SU-DHL-6 (cell line): Measurements from ENCODE around the gene AP3D1.
A peak's percentile ranks its signal among the peaks of the same experiment; 100 is the strongest.

Source experiments
- H2AFZ ChIP-seq: fragments of 200-600 bp; sonication (generic); 2 replicates; pipeline ENCODE4 v1.6.1; 2014; ENCODE audit warnings: low read depth, mild to moderate bottlenecking, moderate library complexity, mixed read lengths, antibody characterized with exemption, low read length; ENCODE audit not compliant: severe bottlenecking
- H3F3A ChIP-seq: fragments of 200-600 bp; shearing (Covaris generic); 2 replicates; pipeline ENCODE4 v1.6.0; 2016; ENCODE audit warnings: antibody characterized with exemption, mild to moderate bottlenecking; ENCODE audit not compliant: insufficient read depth
- H3K27ac ChIP-seq: fragments of 200-600 bp; sonication (generic); 2 replicates; pipeline ENCODE4 v1.5.1; 2016; ENCODE audit warnings: low read depth, mild to moderate bottlenecking, low read length, moderate library complexity, mixed read lengths
- H3K27me3 ChIP-seq: fragments of 200-600 bp; sonication (generic), shearing (Covaris generic); 2 replicates; pipeline ENCODE4 v1.6.0; 2014; ENCODE audit warnings: mild to moderate bottlenecking, low read length
- H3K36me3 ChIP-seq: fragments of 200-600 bp; sonication (generic); 2 replicates; pipeline ENCODE4 v1.6.1; 2014; ENCODE audit warnings: mild to moderate bottlenecking, low read length, mixed read lengths
- H3K4me2 ChIP-seq: fragments of 300-600, 200-600 bp; shearing (Covaris generic), sonication (generic); 2 replicates; pipeline ENCODE4 v1.6.0; 2014; ENCODE audit warnings: low read length, low read depth, mild to moderate bottlenecking; ENCODE audit not compliant: poor library complexity, severe bottlenecking
- H3K4me3 ChIP-seq: fragments of 200-600 bp; sonication (generic); 2 replicates; pipeline ENCODE4 v1.5.1; 2014; ENCODE audit warnings: antibody characterized with exemption, low read length, mild to moderate bottlenecking, mixed read lengths; ENCODE audit not compliant: insufficient read depth, poor library complexity, severe bottlenecking
- H3K79me2 ChIP-seq: fragments of 200-600 bp; sonication (generic); 2 replicates; pipeline ENCODE4 v1.6.1; 2014; ENCODE audit warnings: mild to moderate bottlenecking, low read length, moderate library complexity; ENCODE audit not compliant: insufficient read depth
- H3K9ac ChIP-seq: fragments of 200-600 bp; sonication (generic); 2 replicates; pipeline ENCODE4 v1.7.0; 2014; ENCODE audit warnings: mild to moderate bottlenecking, low read length
- H3K9me2 ChIP-seq: fragments of 200-600 bp; sonication (generic); replicated peaks from 2 replicates; pipeline ENCODE4 v1.6.1; 2014; ENCODE audit warnings: low read length; ENCODE audit not compliant: insufficient read depth
- H3K9me3 ChIP-seq: fragments of 200-600 bp; sonication (generic); 2 replicates; pipeline ENCODE4 v1.6.1; 2014; ENCODE audit warnings: low read length, mixed read lengths; ENCODE audit not compliant: insufficient read depth
- H4K20me1 ChIP-seq: fragments of 200-600 bp; sonication (generic); 2 replicates; pipeline ENCODE4 v1.6.1; 2014; ENCODE audit warnings: low read depth, mild to moderate bottlenecking, antibody characterized with exemption, low read length, moderate library complexity, mixed read lengths
- EZH2phosphoT487 ChIP-seq: fragments of 200-600 bp; sonication (generic), shearing (Covaris generic); conservative IDR thresholded peaks from 2 replicates; pipeline ENCODE4 v1.6.1; 2018; ENCODE audit warnings: mild to moderate bottlenecking, antibody characterized with exemption, low read length, moderate library complexity, mixed read lengths
- TF ChIP-seq, protein P1 (sequence below): fragments of 200-600 bp; sonication (generic); IDR thresholded peaks from one replicate; pipeline ENCODE4 v1.5.1; 2017; ENCODE audit warnings: antibody characterized with exemption, mild to moderate bottlenecking, low read length, moderate library complexity; ENCODE audit not compliant: insufficient read depth, poor library complexity, severe bottlenecking

Gene AP3D1

DNA sequence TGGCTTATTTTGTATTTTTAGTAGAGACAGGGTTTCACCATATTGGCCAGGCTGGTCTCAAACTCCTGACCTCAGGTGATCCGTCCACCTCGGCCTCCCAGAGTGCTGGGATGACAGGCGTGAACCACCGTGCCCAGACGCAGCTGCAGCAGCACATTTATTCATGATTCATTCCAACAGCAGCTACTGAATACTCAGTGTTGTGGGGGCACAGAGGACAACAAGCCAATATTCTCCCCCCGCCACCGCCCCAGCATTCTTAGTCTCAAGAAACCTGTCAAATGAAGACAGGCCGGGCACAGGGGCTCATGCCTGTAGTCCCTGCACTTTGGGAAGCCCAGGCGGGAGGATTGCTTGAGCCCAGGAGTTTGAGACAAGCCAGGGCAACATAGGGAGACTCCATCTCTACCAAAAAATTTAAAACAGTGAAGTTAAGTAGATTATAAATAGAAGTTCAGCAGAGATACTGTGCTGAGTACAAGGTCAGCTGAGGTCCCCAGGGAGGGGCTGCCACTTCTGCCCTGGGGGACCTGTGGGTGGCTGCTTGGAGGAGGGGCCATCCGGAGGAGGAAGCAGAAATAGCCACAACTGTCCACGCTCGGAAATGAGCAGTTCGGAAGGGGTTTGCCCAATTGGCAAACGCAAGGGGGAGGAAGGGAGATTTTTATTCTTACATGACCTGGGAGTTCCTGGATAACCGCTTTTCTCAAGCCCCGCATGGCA, 16.7 kb upstream of the AP3D1 start:
- Histone ChIP-seq H3K79me2 (peaks cover 86% of the 10 kb centered on the region), H3K27me3 (no peaks in the 10 kb centered on the region), H3K36me3 (no peaks in the 10 kb centered on the region), H3K4me2 (peak overlapping the region; percentile 66), H2AFZ (no peak overlapping the region), H4K20me1 (peaks cover 21% of the 10 kb centered on the region; the same call in 1 of the 2 replicates), H3K9me3 (no peaks in the 10 kb centered on the region), H3K27ac (peak overlapping the region; percentile 78), H3K9ac (peak overlapping the region; percentile 30; the same call in 1 of the 2 replicates), H3K9me2 (no peaks in the 10 kb centered on the region), H3K4me3 (peak overlapping the region; percentile 3), H3F3A (peaks cover 10% of the 10 kb centered on the region)
- TF ChIP-seq EZH2phosphoT487: no peak

DNA sequence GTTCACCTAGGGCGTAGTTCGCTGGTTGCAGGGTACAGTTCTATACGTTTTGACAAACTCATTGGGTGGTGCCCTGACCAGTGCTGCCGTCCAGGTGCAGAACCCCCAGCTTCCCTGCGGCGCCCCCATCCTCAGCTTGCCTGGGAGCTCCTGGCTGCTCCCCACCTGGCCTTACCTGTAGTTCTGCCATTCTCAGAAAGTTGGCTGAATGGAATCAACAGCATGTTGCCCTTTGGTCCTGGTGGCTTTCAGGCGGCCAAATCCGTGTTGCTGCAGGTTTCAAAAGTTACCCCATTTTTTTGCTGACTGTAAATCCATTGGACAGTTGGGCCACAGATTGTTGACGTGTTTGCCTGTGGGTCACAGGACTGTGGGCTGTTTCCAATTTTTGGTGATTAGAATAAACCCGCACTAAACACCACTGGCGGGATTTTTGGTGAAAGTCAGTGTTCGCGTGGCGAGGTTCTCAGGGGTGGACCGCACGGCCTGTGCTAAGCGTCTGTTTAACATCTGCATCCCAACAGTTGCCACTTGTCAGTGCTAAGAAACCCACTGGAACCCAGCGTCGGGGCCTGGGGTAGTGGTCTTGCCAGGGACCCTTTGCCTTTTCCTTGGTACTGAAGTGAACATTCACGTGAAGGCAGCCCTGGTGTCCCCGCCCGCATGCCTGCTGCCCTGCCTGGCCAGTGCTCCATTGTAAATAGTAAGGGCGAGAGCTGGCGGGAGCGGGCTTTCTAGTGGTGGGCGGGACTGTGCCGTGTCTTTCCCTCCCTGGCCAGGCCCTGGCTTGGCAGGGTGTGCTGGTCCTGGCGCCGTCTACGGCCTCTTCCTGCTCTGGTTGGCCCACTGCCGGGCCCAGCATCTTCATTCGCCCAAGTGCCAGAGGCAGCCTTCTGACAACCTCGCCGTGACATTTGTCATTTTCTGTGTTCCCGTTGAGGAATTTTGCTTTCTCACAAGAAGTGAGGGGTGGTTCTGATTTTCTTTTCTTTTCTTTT, 15.7 kb upstream of the AP3D1 start:
- peak overlapping the region; percentile 66 for H3K4me2 ChIP-seq
- H3K9ac ChIP-seq: peak overlapping the region; percentile 30; the same call in 1 of the 2 replicates
- no peaks in the 10 kb centered on the region for H3K9me3 ChIP-seq
- peaks cover 10% of the 10 kb centered on the region for H3F3A ChIP-seq
- H3K36me3 ChIP-seq: no peaks in the 10 kb centered on the region
- no peak overlapping the region for H3K4me3 ChIP-seq
- H3K79me2 ChIP-seq: peaks cover 76% of the 10 kb centered on the region
- H3K9me2 ChIP-seq: no peaks in the 10 kb centered on the region
- H2AFZ ChIP-seq: no peak overlapping the region
- H4K20me1 ChIP-seq: peaks cover 21% of the 10 kb centered on the region; the same call in 1 of the 2 replicates
- no peak for TF ChIP-seq EZH2phosphoT487
- TF ChIP-seq, protein P1, sequence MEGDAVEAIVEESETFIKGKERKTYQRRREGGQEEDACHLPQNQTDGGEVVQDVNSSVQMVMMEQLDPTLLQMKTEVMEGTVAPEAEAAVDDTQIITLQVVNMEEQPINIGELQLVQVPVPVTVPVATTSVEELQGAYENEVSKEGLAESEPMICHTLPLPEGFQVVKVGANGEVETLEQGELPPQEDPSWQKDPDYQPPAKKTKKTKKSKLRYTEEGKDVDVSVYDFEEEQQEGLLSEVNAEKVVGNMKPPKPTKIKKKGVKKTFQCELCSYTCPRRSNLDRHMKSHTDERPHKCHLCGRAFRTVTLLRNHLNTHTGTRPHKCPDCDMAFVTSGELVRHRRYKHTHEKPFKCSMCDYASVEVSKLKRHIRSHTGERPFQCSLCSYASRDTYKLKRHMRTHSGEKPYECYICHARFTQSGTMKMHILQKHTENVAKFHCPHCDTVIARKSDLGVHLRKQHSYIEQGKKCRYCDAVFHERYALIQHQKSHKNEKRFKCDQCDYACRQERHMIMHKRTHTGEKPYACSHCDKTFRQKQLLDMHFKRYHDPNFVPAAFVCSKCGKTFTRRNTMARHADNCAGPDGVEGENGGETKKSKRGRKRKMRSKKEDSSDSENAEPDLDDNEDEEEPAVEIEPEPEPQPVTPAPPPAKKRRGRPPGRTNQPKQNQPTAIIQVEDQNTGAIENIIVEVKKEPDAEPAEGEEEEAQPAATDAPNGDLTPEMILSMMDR: no peak
- no peaks in the 10 kb centered on the region for H3K27me3 ChIP-seq
- peak overlapping the region; percentile 78 for H3K27ac ChIP-seq

- Histone ChIP-seq H3K4me3 (peak overlapping the region; percentile 86), H3K9me2 (no peaks in the 10 kb centered on the region), H3F3A (peaks cover 6% of the 10 kb centered on the region), H2AFZ (peak overlapping the region; percentile 71), H3K79me2 (peaks cover 49% of the 10 kb centered on the region), H3K9ac (peak overlapping the region; percentile 82), H3K27me3 (no peaks in the 10 kb centered on the region), H3K4me2 (peak overlapping the region; percentile 66), H3K27ac (peak overlapping the region; percentile 82), H3K9me3 (no peaks in the 10 kb centered on the region), H3K36me3 (no peaks in the 10 kb centered on the region), H4K20me1 (peaks cover 12% of the 10 kb centered on the region; the same call in 1 of the 2 replicates)
- TF ChIP-seq, protein P1: no peak
- TF ChIP-seq EZH2phosphoT487: no peak
Observed at GRCh38 chr19:2164020-2164998, 12.9 kb upstream of the AP3D1 start.
